GM08714 (cell line): ENCODE results near the gene SUCLA2.

Experiments used
- H3K4me3 ChIP-seq: fragments of 200-500 bp; sonication (Bioruptor generic); 2 replicates; pipeline ENCODE4 v1.5.1; 2014; ENCODE audit warnings: mild to moderate bottlenecking, low read length, inconsistent platforms
- ZNF274 ChIP-seq: IDR thresholded peaks from 2 replicates; pipeline ENCODE4 v1.6.1; 2012; ENCODE audit warnings: mild to moderate bottlenecking, low read depth, low read length

Gene SUCLA2

GRCh38 chr13:48001114-48001881 is at the start of gene SUCLA2:
Gene SUCLA2 (minus strand): TSS chr13:48001273. CDS start chr13:48001269, 4 bp downstream.
- TF ChIP-seq ZNF274, result no peak
- H3K4me3 ChIP-seq, result peak within 1 kb of the TSS; percentile 88

DNA sequence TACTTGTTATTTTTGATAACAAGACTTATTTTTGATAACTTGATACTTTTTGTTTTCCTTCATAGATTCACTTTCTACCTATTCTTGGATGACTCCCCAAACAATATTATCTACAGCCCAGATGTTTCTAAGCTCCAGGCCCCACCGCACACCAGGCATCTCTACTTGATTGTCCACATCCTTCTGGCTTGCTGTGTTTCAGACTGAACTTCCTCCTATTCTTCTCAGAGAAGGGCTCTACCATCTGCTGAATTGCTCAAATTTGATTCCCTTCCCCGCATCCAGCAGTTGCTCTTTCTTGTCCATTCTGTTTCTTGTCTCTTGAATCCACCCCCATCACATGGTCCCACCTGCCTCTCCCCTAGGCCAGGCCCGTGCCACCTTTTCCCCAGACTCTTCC is 49.5 kb upstream of the SUCLA2 start:
- no peak for TF ChIP-seq ZNF274
- no peak overlapping the region for H3K4me3 ChIP-seq

- TF ChIP-seq ZNF274, result no peak
- H3K4me3 ChIP-seq, result no peak overlapping the region
Observed at GRCh38 chr13:48043789-48044503, 42.9 kb upstream of the SUCLA2 start.

DNA sequence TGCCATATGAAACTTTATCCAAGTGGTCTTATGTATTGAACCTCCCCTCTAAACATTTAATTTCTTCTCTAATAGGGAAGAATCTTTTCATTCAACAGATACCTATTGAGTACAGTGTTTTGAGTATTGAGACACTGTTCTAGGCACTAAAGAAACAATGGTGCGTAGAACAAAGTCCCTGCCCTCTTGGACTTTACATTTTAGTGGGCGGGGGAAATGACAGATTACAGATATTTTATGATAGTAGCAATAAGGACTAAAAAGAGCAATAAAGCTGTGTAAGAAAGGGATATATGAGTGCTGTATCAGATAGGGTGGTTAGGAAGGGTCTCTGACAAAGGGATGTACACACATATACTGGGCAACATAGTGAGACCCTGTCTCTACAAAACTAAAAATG is 41.8 kb upstream of the SUCLA2 start:
- H3K4me3 ChIP-seq, result no peak overlapping the region
- TF ChIP-seq ZNF274, result no peak

DNA sequence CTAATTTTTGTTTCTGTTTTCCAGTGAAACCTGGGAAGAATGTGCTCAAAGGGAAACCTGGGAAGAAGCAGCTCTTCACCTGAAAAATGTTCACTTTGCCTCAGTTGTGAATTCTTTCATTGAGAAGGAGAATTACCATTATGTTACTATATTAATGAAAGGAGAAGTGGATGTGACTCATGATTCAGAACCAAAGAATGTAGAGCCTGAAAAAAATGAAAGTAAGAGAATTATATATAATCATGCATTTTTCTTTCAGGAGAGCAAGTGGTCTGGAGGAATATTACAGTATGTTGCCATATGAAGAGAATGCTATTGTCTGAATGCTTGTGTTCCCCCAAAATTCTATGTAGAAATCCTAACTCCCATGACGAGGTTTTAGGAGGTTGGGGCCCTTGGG is 39.8 kb upstream of the SUCLA2 start:
- TF ChIP-seq ZNF274, result no peak
- no peak overlapping the region for H3K4me3 ChIP-seq

DNA sequence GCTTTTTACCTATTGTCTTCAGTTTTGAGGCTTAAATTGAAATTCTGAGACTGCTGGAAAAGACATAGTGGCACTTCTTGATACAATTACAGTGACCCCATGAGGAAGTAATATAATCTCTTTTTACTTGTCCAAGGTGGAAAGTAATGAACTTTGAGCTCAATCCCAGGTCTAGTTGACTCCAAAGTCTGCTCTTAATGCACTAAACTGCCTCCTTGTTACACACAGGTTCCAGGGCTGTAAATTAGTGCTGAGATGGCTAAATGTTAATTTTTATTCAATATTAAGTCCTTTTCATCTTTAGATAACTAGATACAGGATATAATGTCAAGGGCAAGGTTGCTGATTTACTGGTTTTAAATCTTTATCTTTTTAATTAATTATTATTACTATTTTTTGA is 39.0 kb upstream of the SUCLA2 start:
- no peak for TF ChIP-seq ZNF274

GRCh38 chr13:48038761-48039160 is 37.7 kb upstream of the SUCLA2 start:
- no peak for TF ChIP-seq ZNF274
- peak overlapping the region; percentile 75 for H3K4me3 ChIP-seq

More for the DNA sequence above, 39.0 kb upstream of the SUCLA2 start:
- no peak overlapping the region for H3K4me3 ChIP-seq

GRCh38 chr13:48037346-48038173 is 36.5 kb upstream of the SUCLA2 start, which contains the start of gene NUDT15:
Gene NUDT15 (plus strand): TSS chr13:48037726. CDS start chr13:48037747, 21 bp downstream.
- H3K4me3 ChIP-seq, result peak within 1 kb of the TSS; percentile 75
- no peak for TF ChIP-seq ZNF274

GRCh38 chr13:48029859-48030258 is 28.8 kb upstream of the SUCLA2 start:
- no peak for TF ChIP-seq ZNF274

GRCh38 chr13:48028066-48028465 is 27.0 kb upstream of the SUCLA2 start:
- no peak overlapping the region for H3K4me3 ChIP-seq
- no peak for TF ChIP-seq ZNF274

More at GRCh38 chr13:48029859-48030258, 28.8 kb upstream of the SUCLA2 start:
- H3K4me3 ChIP-seq, result no peak overlapping the region

GRCh38 chr13:48019796-48020195 is 18.7 kb upstream of the SUCLA2 start:
- TF ChIP-seq ZNF274, result no peak
- H3K4me3 ChIP-seq, result no peak overlapping the region

GRCh38 chr13:48018637-48019036 is 17.6 kb upstream of the SUCLA2 start:
- H3K4me3 ChIP-seq, result no peak overlapping the region
- no peak for TF ChIP-seq ZNF274

DNA sequence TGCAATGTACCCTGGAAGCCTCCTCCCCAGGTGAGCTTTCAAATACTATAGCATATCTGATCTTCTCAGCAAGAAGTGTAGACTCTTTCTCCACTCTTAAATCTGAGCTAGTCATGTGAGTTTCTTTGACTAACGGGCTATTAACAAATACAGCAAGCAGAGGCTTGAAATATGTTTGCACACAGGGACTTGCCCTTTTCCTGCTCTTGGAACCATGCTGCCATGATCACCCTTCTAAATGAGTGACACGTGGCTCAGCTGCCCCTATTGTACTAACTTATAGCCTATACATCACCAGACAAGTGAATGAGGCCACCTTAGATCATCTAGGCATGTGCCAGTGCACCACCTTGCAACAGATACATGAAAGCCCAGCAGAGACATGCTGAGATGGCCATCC is 13.3 kb upstream of the SUCLA2 start:
- no peak for TF ChIP-seq ZNF274
- no peak overlapping the region for H3K4me3 ChIP-seq

- no peak overlapping the region for H3K4me3 ChIP-seq
- no peak for TF ChIP-seq ZNF274
Observed at GRCh38 chr13:48012668-48013067, 11.6 kb upstream of the SUCLA2 start.
